Measurements from ENCODE around the gene TMEM151B. TPM values are rescaled to one million over a fixed set of nuclear protein-coding genes. Genes with fewer than 3 reads are reported as not detected.

The TMEM151B gene
- total RNA-seq, 1 experiment from 2014 or later: not detected

- Histone ChIP-seq H3K4me3 (ENCODE audit: low read length) (no peak overlapping the region), H3K9me3 (ENCODE audit: low read length) (no peaks in the 10 kb centered on the region), H3K27ac (ENCODE audit: low read length) (no peak overlapping the region), H3K9ac (ENCODE audit: low read length) (no peak overlapping the region), H3F3A (ENCODE audit: low read length, unreplicated experiment) (no peaks in the 10 kb centered on the region), H3K79me2 (ENCODE audit: low read length) (no peaks in the 10 kb centered on the region), H3K36me3 (ENCODE audit: low read depth, low read length) (peaks cover 35% of the 10 kb centered on the region), H3K4me1 (ENCODE audit: insufficient read depth, low read length) (no peaks in the 10 kb centered on the region), H3K27me3 (ENCODE audit: low read length) (peaks cover 25% of the 10 kb centered on the region), H2AFZ (ENCODE audit: low read length) (no peak overlapping the region), H4K20me1 (ENCODE audit: low read length) (no peaks in the 10 kb centered on the region), H3K4me2 (ENCODE audit: low read length) (no peak overlapping the region), H3K9me2 (replicated peaks; ENCODE audit: low read length) (no peaks in the 10 kb centered on the region)
- POLR2A ChIA-PET (ENCODE audit: unreplicated experiment): no interaction called here
- CTCF ChIA-PET: no interaction called here
- DNase-seq: no peak
- no TSS peak for BruUV-seq (replicated peaks)
- intact Hi-C loops (cut with micrococcal nuclease): loop anchor here (5.0 kb wide), 1 partner anchor 34 kb away; the partner anchor contains the start of gene NFKBIE
- TF ChIP-seq EZH2phosphoT487 (IDR thresholded peaks at IDR 0.05; ENCODE audit: borderline replicate concordance, low read length) (no peak), EZH2 (IDR thresholded peaks at IDR 0.05; ENCODE audit: low read length, unreplicated experiment) (no peak), CTCF (conservative IDR thresholded peaks at IDR 0.05; ENCODE audit: low read depth, low read length) (no peak)
- no peak for ATAC-seq
Observed at GRCh38 chr6:44301106-44301505, 30.9 kb downstream of the TMEM151B start.

DNA sequence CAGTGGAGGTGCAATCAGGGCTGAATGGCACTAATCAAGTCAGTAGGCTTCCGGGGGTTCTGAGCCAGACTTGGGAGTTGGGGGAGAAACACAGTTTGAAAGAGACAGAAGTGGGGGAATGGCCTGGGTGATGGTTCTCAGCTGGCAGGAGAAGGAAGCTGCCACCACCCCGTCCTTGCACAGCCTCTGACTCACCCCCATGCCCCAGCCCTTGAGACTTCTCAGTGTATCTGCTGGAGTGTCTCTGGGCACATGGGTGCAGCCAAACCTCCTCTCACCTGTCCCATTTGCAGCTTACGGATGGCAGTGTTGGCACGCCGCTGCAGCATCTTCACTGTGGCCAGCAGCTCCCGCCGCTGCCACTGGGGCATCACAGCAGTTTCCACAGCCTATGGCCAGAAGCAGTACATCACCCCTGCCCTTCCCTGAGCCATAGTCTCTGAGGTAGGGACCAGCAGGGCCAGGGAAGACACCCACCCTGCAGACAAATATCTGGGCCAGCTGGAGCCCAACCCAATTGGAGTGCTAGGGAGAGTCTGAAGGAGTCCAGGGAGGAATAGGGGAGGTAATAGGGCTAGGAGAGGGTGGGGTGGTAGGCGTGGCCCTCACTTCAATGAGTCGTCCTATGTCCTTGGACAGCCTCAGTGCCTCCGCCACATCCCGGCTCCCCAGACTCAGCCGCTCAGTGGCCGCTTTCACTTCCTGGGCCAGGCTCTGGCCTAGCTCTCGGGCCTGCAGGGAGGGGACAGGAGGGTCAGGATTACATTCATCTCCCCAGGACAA is 31.7 kb downstream of the TMEM151B start:
- Histone ChIP-seq H3K4me1 (ENCODE audit: insufficient read depth, low read length) (no peaks in the 10 kb centered on the region), H3F3A (ENCODE audit: low read length, unreplicated experiment) (no peaks in the 10 kb centered on the region), H3K27me3 (ENCODE audit: low read length) (peaks cover 17% of the 10 kb centered on the region), H3K9me2 (replicated peaks; ENCODE audit: low read length) (no peaks in the 10 kb centered on the region), H3K79me2 (ENCODE audit: low read length) (no peaks in the 10 kb centered on the region), H3K27ac (ENCODE audit: low read length) (no peak overlapping the region), H3K9ac (ENCODE audit: low read length) (no peak overlapping the region), H3K4me3 (ENCODE audit: low read length) (no peak overlapping the region), H2AFZ (ENCODE audit: low read length) (no peak overlapping the region), H3K9me3 (ENCODE audit: low read length) (no peaks in the 10 kb centered on the region), H3K4me2 (ENCODE audit: low read length) (no peak overlapping the region), H4K20me1 (ENCODE audit: low read length) (no peaks in the 10 kb centered on the region), H3K36me3 (ENCODE audit: low read depth, low read length) (peaks cover 35% of the 10 kb centered on the region)
- CTCF ChIA-PET: no interaction called here
- no TSS peak for BruUV-seq (replicated peaks)
- intact Hi-C loops (cut with micrococcal nuclease): loop anchor here (5.0 kb wide), 1 partner anchor 35 kb away; the partner anchor contains the start of gene NFKBIE
- TF ChIP-seq EZH2 (IDR thresholded peaks at IDR 0.05; ENCODE audit: low read length, unreplicated experiment): no peak
- no peak for TF ChIP-seq CTCF (conservative IDR thresholded peaks at IDR 0.05; ENCODE audit: low read depth, low read length)
- TF ChIP-seq EZH2phosphoT487 (IDR thresholded peaks at IDR 0.05; ENCODE audit: borderline replicate concordance, low read length): no peak
- POLR2A ChIA-PET (ENCODE audit: unreplicated experiment): no interaction called here
- ATAC-seq: no peak
- no peak for DNase-seq

- Histone ChIP-seq H3K4me3 (ENCODE audit: low read length) (no peak overlapping the region), H3K36me3 (ENCODE audit: low read depth, low read length) (peaks cover 35% of the 10 kb centered on the region)
- CTCF ChIA-PET: no interaction called here
Observed at GRCh38 chr6:44302856-44303255, 32.6 kb downstream of the TMEM151B start.

More at GRCh38 chr6:44302856-44303255, 32.6 kb downstream of the TMEM151B start:
- POLR2A ChIA-PET (ENCODE audit: unreplicated experiment): no interaction called here
- Histone ChIP-seq H2AFZ (ENCODE audit: low read length) (no peak overlapping the region), H3F3A (ENCODE audit: low read length, unreplicated experiment) (no peaks in the 10 kb centered on the region), H3K9ac (ENCODE audit: low read length) (no peak overlapping the region), H3K27ac (ENCODE audit: low read length) (no peak overlapping the region), H3K9me2 (replicated peaks; ENCODE audit: low read length) (no peaks in the 10 kb centered on the region), H3K4me1 (ENCODE audit: insufficient read depth, low read length) (no peaks in the 10 kb centered on the region), H3K9me3 (ENCODE audit: low read length) (no peaks in the 10 kb centered on the region), H4K20me1 (ENCODE audit: low read length) (no peaks in the 10 kb centered on the region), H3K79me2 (ENCODE audit: low read length) (no peaks in the 10 kb centered on the region), H3K4me2 (ENCODE audit: low read length) (no peak overlapping the region), H3K27me3 (ENCODE audit: low read length) (peaks cover 8% of the 10 kb centered on the region)
- BruUV-seq (replicated peaks): no TSS peak
- DNase-seq: no peak
- TF ChIP-seq CTCF (conservative IDR thresholded peaks at IDR 0.05; ENCODE audit: low read depth, low read length): no peak
- no peak for TF ChIP-seq EZH2 (IDR thresholded peaks at IDR 0.05; ENCODE audit: low read length, unreplicated experiment)
- TF ChIP-seq EZH2phosphoT487 (IDR thresholded peaks at IDR 0.05; ENCODE audit: borderline replicate concordance, low read length): no peak
- no peak for ATAC-seq
- intact Hi-C loops (cut with micrococcal nuclease): loop anchor here (5.0 kb wide), 1 partner anchor 36 kb away; the partner anchor contains the start of gene NFKBIE

Data from PC-3 (cell line).